MCF 10A (cell line): ENCODE measurements around the gene BPIFB6. TPM values are rescaled to one million over a fixed set of nuclear protein-coding genes. Genes with fewer than 3 reads are reported as not detected.

Experiments
- BruUV-seq: library from RNA; stranded (reverse); fragments of 400-500 nt; replicated peaks from 2 replicates; lab custom pipeline; 2021; lab: Mats Ljungman, UMichigan
- CTCF ChIA-PET: fragments of 300-600 bp; sonication (Branson Sonifier 250); formaldehyde crosslinking; extraction: SDS; loops from one replicate; lab custom pipeline; 2021; ENCODE audit warnings: antibody characterized with exemption, inconsistent platforms; lab: Yijun Ruan, JAX
- POLR2A ChIA-PET: fragments of 300-600, 350-650 bp; sonication (Branson Sonifier 250); formaldehyde crosslinking; extraction: SDS; loops from one replicate; lab custom pipeline; 2020; ENCODE audit warnings: antibody characterized with exemption, inconsistent platforms; lab: Yijun Ruan, JAX
- DNase-seq: peaks from one replicate; pipeline ENCODE4 v3.0.0-alpha.2; 2018; ENCODE audit not compliant: unreplicated experiment
- H3K27ac Mint-ChIP-seq: one replicate; pipeline ENCODE4 v1.8.0; 2022; ENCODE audit warnings: mild to moderate bottlenecking, low read depth, mixed read lengths; ENCODE audit not compliant: unreplicated experiment
- H3K27me3 Mint-ChIP-seq: one replicate; pipeline ENCODE4 v1.8.0; 2022; ENCODE audit warnings: mixed read lengths; ENCODE audit not compliant: insufficient read depth, unreplicated experiment
- H3K36me3 Mint-ChIP-seq: one replicate; pipeline ENCODE4 v1.8.0; 2022; ENCODE audit warnings: mild to moderate bottlenecking, moderate library complexity, mixed read lengths; ENCODE audit not compliant: insufficient read depth, unreplicated experiment
- H3K4me1 Mint-ChIP-seq: one replicate; pipeline ENCODE4 v1.8.0; 2022; ENCODE audit warnings: mixed read lengths; ENCODE audit not compliant: insufficient read depth, unreplicated experiment
- H3K4me3 Mint-ChIP-seq: one replicate; pipeline ENCODE4 v1.8.0; 2022; ENCODE audit warnings: mild to moderate bottlenecking, moderate library complexity, mixed read lengths; ENCODE audit not compliant: unreplicated experiment
- H3K9me3 Mint-ChIP-seq: one replicate; pipeline ENCODE4 v1.8.0; 2022; ENCODE audit warnings: mixed read lengths; ENCODE audit not compliant: unreplicated experiment
- intact Hi-C: fragments of 100-400 bp; cut with micrococcal nuclease; formaldehyde crosslinking; loops from 2 replicates; pipeline ENCODE4 v1.14.1; 2022
- total RNA-seq: library from RNA; stranded (reverse); gene quantifications from 2 replicates; pipeline ENCODE4 v1.2.3, GENCODE V29; 2022
- TF ChIP-seq, protein P1 (sequence below): fragments of 200-600 bp; IDR thresholded peaks from one replicate; pipeline ENCODE4 v1.8.0; 2022; ENCODE audit warnings: antibody characterized with exemption, mild to moderate bottlenecking; ENCODE audit not compliant: unreplicated experiment

The BPIFB6 gene
- total RNA-seq, 1 experiment from 2014 or later, result not detected

DNA sequence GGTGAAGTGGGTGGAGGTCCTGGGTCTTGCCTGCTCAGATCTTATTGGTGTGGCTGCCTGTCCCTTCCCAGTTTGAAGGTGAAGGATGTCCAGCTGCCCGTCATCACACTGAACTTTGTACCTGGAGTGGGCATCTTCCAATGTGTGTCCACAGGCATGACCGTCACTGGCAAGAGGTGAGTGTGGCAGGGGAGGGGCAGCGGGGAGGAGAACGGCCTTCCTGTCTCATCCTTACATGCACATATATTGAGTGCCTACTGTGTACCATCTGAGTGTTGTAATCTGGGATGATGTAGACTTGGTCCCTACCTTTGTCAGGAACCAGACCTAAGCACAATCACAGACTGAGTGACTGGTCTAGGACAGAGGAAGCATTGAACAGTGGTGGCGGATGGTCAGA is 2.7 kb downstream of the BPIFB6 start:
- intact Hi-C loops, result no loop called here
- H3K27me3 Mint-ChIP-seq, result peaks cover 34% of the 10 kb centered on the region
- ChIA-PET CTCF (no interaction called here), POLR2A (interaction anchor here (1.0 kb wide), 1 partner anchor 10 kb away, joined by 3 read pairs; no protein-coding TSS in a partner anchor)
- TF ChIP-seq, protein P1, sequence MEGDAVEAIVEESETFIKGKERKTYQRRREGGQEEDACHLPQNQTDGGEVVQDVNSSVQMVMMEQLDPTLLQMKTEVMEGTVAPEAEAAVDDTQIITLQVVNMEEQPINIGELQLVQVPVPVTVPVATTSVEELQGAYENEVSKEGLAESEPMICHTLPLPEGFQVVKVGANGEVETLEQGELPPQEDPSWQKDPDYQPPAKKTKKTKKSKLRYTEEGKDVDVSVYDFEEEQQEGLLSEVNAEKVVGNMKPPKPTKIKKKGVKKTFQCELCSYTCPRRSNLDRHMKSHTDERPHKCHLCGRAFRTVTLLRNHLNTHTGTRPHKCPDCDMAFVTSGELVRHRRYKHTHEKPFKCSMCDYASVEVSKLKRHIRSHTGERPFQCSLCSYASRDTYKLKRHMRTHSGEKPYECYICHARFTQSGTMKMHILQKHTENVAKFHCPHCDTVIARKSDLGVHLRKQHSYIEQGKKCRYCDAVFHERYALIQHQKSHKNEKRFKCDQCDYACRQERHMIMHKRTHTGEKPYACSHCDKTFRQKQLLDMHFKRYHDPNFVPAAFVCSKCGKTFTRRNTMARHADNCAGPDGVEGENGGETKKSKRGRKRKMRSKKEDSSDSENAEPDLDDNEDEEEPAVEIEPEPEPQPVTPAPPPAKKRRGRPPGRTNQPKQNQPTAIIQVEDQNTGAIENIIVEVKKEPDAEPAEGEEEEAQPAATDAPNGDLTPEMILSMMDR, result no peak
- no peak overlapping the region for H3K27ac Mint-ChIP-seq
- no peaks in the 10 kb centered on the region for H3K36me3 Mint-ChIP-seq
- H3K4me1 Mint-ChIP-seq, result no peaks in the 10 kb centered on the region
- DNase-seq, result no peak
- BruUV-seq, result no TSS peak
- H3K4me3 Mint-ChIP-seq, result no peak overlapping the region
- H3K9me3 Mint-ChIP-seq, result no peaks in the 10 kb centered on the region

DNA sequence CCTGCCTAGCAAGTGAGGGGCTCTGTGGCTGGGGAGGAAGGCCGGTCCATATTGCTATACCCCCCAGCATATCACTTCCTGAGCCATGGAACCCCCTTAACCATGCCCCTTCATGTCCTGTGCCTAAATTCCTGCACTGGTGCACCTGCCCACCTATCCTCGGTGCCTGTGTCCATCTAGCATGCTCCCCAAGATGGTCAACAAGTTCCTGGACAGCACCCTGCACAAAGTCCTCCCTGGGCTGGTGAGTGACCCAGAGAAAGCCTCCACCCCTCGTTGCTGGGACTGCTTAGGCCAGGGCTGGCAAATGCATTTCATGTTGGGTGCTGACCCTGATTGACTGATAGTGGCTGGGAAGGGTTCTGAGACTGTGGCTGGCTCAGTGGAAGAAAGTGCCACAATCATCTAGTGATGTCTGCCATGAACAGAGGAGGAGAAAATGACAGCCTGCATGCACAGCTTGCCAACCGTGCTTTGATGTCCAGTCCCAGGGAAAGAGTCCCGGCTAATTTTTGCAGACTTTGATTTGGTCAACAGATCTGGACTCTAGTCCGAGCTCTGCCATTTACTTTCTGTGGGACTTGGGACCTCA is 3.5 kb downstream of the BPIFB6 start:
- TF ChIP-seq, protein P1, result no peak
- ChIA-PET POLR2A (interaction anchor here (1.0 kb wide), 1 partner anchor 10 kb away, joined by 3 read pairs; no protein-coding TSS in a partner anchor), CTCF (no interaction called here)
- no peak overlapping the region for H3K4me3 Mint-ChIP-seq
- no peak overlapping the region for H3K27ac Mint-ChIP-seq
- BruUV-seq, result no TSS peak
- peaks cover 41% of the 10 kb centered on the region for H3K27me3 Mint-ChIP-seq
- H3K36me3 Mint-ChIP-seq, result no peaks in the 10 kb centered on the region
- intact Hi-C loops, result no loop called here
- H3K4me1 Mint-ChIP-seq, result no peaks in the 10 kb centered on the region
- DNase-seq, result no peak
- no peaks in the 10 kb centered on the region for H3K9me3 Mint-ChIP-seq

DNA sequence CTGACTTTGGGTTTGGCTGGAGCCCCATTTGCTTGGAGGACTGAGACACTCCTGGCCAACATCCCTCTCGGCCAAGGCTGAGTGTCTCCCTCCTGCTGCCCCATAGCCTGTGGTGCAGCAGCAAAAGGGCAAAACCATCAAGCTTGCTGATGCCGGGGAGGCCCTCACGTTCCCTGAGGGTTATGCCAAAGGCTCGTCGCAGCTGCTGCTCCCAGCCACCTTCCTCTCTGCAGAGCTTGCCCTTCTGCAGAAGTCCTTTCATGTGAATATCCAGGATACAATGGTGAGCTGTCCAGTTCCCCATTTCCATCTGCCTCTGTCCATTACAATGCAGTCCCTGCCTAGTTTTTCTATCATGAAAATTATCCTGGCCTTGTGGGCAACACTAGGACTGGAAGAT is 6.0 kb downstream of the BPIFB6 start:
- H3K27ac Mint-ChIP-seq, result no peak overlapping the region
- CTCF ChIA-PET, result no interaction called here
- no peaks in the 10 kb centered on the region for H3K36me3 Mint-ChIP-seq
- POLR2A ChIA-PET, result no interaction called here
- H3K27me3 Mint-ChIP-seq, result peaks cover 55% of the 10 kb centered on the region
- no peak for DNase-seq
- intact Hi-C loops, result no loop called here
- BruUV-seq, result no TSS peak
- no peak overlapping the region for H3K4me3 Mint-ChIP-seq
- no peaks in the 10 kb centered on the region for H3K4me1 Mint-ChIP-seq
- TF ChIP-seq, protein P1, result no peak
- no peaks in the 10 kb centered on the region for H3K9me3 Mint-ChIP-seq

DNA sequence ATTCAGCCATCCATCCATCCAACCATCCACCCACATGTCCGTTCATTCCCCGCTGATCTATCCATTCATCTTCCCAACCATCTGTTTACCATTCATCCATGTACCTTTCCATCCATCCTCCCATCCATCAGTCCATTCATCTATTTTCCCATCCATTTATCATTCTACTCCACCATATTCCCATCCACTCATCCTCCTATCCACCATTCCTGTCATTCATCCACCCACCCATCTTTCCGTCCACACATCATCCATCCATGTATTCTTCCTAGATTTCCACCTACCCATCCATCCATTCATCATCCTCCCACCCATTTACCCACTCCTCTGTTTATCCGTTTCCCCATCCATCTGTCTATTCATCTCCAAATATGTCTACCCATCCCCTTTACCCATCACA is 6.8 kb downstream of the BPIFB6 start:
- H3K4me3 Mint-ChIP-seq, result no peak overlapping the region
- DNase-seq, result no peak
- H3K27ac Mint-ChIP-seq, result no peak overlapping the region
- no peaks in the 10 kb centered on the region for H3K4me1 Mint-ChIP-seq
- TF ChIP-seq, protein P1, result no peak
- no TSS peak for BruUV-seq
- H3K9me3 Mint-ChIP-seq, result no peaks in the 10 kb centered on the region
- ChIA-PET POLR2A (no interaction called here), CTCF (no interaction called here)
- peaks cover 47% of the 10 kb centered on the region for H3K27me3 Mint-ChIP-seq
- no peaks in the 10 kb centered on the region for H3K36me3 Mint-ChIP-seq
- intact Hi-C loops, result no loop called here
